NCI-H1092 (cell line): ENCODE results near the gene WASHC2A.
"Not testable (repeated sequence)": the region's sequence is repeated elsewhere in the genome, so short reads cannot be mapped to it uniquely, and the experiment has no call there.

Experiments
- DNase-seq: peaks from one replicate; lab custom pipeline; 2025; lab: John Stamatoyannopoulos, UW

WASHC2A gene

DNA sequence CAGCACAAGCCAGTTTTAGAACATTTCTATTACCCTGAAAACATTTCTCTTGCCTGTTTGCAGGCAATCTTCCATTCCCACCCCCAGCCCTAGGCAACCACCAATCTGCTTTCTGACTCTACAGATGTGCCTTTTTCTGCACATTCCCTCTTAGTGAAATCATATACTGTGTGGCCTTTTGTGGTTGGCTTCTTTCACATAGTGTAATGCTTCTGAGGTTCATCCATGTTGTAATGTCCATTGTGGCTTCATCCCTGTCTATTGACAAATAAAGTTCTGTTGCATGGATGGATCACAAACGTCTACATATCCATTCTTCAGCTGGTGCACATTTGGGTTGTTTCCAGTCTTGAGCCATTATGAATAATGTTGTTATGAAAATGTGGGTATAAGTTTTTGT is 77.8 kb downstream of the WASHC2A start:
- DNase-seq = not testable (repeated sequence)

DNA sequence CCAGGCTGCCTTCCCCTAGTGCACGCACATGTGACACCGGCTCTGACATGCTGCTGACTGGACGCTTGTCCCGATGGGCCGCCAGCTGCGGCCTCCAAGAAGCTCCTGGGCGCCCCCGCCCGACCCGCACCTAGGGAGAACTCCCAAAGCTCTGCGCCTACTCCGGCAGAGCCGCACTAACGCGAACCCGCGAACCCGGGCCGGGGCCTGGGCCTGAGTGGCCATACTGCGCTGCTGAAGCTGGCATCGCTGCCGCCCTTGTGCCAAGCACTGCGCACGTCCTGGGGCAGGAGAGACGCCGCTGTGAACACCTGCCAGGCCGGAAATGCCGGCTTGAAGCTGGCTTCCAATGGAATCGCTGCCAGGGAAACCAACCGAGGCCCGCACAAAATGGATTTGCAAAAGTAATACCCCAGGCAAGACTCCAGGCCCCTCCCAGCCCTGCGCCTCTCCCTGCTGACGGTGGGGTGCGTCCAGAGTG is 85.1 kb downstream of the WASHC2A start:
- no peak for DNase-seq

GRCh38 chr10:50157868-50158267 is 90.1 kb downstream of the WASHC2A start:
- not testable (repeated sequence) for DNase-seq

- not testable (repeated sequence) for DNase-seq
These were observed 92.1 kb downstream of the WASHC2A start for GRCh38 chr10:50159856-50160255.

DNA sequence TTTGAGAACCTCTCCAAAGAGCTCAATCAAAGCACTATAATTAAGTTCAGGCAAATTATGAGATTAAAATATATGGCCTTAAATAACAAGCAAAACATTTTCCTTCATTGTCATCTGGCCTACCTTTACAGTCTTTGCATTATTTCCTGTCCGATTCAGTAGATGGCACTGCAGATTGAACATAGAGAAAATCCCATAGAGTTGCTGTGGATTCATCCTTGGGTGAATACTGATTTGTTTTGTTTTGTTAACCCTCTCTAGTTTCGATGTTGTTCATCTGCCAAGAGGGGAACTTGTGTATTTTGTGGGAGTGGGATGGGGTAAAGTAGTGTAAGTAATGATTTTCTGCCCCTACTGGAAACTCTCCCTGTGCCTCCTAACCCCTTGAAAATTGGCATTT is 97.3 kb downstream of the WASHC2A start:
- DNase-seq = not testable (repeated sequence)

- not testable (repeated sequence) for DNase-seq
These were observed 100.1 kb downstream of the WASHC2A start for GRCh38 chr10:50167833-50168232.

- not testable (repeated sequence) for DNase-seq
These were observed 101.8 kb downstream of the WASHC2A start for GRCh38 chr10:50169506-50169905.

DNA sequence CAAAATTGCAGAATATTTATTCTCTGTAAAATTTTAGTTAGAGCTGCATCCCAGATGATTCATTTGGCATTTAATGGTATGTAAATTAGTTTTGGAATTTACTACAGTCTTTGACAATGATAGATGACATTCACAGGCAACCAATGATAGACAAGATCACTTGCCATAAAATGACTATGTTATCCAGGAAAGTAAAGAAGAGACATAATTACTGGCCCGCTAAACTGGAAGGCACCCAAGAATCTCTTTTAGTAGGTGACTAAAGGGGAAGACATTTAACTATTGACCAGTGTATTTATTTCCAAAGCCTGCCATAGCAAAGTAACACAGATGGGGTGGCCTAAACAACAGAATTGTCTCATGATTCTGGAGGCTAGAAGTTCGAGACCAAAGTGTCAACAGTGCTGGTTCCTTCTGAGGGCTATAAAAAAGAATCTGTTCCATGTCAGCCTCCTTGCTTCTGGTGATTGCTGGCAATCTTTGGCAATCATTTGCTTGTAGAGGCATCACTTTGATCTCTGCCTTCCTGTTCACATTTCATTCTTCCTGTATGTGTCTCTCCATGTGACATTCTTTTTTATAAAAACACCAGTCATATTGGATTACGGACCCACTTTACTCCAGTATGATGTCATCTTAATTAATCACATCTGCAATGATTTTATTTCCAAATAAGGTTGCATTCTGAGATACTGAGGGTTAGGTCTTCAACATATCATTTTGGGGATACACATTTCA is 107.2 kb downstream of the WASHC2A start:
- not testable (repeated sequence) for DNase-seq
